Coronary artery (tissue), 2 donors: Measurements from ENCODE around the gene CFAP68.

ENCODE experiments used
- DNase-seq: peaks from one replicate; pipeline ENCODE4 v3.0.0-alpha.2; 2017; ENCODE audit warnings: low spot score
- H3K27ac ChIP-seq, 2 donors: fragments of 200-600 bp; sonication (generic); one replicate each; pipeline ENCODE4 v1.5.1; 2016 to 2019
- H3K4me3 ChIP-seq: fragments of 200-600 bp; sonication (generic); 2 replicates; pipeline ENCODE4 v1.5.1; 2016; ENCODE audit warnings: mild to moderate bottlenecking, moderate library complexity
- TF ChIP-seq, protein P1 (sequence below): fragments of 200-600 bp; sonication (generic); IDR thresholded peaks from one replicate; pipeline ENCODE4 v1.5.1; 2019; ENCODE audit warnings: antibody characterized with exemption

CFAP68 gene

DNA sequence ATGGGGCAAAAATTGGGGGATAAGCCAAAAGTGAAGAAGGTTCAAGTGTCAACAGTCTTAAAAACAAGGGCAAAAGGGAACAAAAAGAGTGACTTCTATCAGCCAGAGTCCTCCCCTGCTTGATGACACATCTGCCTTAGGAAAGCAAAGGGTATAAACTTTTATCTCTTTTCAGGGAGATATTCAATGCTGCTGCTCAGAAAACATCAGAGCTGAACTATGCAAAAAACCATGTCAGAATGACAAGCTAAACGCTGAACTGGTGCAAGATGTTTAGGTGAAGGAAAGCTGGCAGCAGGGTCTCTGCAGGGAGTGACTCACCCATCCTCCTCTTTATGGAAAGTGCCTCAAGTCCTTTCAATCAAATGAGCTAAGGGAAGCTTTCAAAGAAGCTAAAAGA lies 32.7 kb upstream of the CFAP68 start:
- peak overlapping the region in 1 of 2 donors; percentile 5 for H3K27ac ChIP-seq
- DNase-seq = no peak
- TF ChIP-seq, protein P1, sequence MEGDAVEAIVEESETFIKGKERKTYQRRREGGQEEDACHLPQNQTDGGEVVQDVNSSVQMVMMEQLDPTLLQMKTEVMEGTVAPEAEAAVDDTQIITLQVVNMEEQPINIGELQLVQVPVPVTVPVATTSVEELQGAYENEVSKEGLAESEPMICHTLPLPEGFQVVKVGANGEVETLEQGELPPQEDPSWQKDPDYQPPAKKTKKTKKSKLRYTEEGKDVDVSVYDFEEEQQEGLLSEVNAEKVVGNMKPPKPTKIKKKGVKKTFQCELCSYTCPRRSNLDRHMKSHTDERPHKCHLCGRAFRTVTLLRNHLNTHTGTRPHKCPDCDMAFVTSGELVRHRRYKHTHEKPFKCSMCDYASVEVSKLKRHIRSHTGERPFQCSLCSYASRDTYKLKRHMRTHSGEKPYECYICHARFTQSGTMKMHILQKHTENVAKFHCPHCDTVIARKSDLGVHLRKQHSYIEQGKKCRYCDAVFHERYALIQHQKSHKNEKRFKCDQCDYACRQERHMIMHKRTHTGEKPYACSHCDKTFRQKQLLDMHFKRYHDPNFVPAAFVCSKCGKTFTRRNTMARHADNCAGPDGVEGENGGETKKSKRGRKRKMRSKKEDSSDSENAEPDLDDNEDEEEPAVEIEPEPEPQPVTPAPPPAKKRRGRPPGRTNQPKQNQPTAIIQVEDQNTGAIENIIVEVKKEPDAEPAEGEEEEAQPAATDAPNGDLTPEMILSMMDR = no peak
- no peak overlapping the region for H3K4me3 ChIP-seq

DNA sequence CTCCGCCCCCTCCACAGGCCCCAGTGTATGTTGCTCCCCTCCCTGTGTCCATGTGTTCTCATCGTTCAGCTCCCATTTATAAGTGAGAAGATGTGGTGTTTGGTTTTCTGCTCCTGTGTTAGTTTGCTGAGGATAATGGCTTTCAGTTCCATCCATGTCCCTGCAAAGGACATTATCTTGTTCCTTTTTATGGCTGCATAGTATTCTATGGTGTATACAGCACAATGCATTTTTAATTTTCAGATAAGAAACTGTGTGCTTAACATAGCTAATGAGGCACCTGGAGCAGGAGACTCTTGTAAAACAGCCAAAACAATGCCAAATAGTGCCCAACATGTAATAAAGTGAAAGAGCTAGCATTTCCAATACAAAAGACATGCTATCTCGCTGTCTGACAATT lies 29.7 kb upstream of the CFAP68 start:
- no peak overlapping the region for H3K27ac ChIP-seq
- DNase-seq = no peak
- TF ChIP-seq, protein P1 = no peak
- H3K4me3 ChIP-seq = no peak overlapping the region

DNA sequence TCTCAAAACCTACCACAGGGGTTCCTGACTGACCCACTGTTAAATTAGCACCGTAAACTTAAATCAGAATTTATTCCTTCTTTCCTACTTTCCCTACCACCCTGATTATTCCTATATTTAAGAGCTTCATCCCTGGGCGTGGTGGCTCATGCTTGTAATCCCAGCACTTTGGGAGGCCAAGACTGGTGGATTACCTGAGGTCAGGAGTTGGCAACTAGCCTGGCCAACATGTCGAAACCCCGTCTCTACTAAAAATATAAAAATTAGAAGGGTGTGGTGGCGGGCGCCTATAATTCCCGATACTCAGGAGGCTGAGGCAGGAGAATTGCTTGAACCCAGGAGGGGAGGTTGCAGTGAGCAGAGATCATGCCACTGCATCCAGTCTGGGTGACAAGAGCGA lies 28.3 kb upstream of the CFAP68 start:
- H3K4me3 ChIP-seq = no peak overlapping the region
- TF ChIP-seq, protein P1 = no peak
- no peak for DNase-seq
- H3K27ac ChIP-seq = no peak overlapping the region

DNA sequence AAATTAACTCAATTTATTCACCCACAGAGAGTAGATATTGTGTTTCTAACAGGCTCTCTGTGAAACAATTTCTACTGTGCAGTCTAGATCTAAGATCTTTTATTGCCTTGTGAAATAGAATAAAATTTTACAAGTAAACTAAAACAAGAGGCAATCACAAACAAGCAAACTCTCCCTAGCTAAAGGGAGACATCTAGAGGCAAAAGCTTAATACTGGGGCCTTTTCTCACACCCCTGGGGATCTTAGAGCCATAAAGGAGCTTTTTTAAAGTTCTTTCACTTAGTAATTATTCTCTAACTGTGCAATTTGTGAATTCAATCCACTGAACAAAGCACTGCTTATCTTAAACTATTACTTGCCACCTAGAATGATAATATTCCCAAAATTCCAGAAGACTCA lies 27.7 kb upstream of the CFAP68 start:
- TF ChIP-seq, protein P1 = no peak
- Histone ChIP-seq H3K27ac (no peak overlapping the region), H3K4me3 (no peak overlapping the region)
- no peak for DNase-seq

DNA sequence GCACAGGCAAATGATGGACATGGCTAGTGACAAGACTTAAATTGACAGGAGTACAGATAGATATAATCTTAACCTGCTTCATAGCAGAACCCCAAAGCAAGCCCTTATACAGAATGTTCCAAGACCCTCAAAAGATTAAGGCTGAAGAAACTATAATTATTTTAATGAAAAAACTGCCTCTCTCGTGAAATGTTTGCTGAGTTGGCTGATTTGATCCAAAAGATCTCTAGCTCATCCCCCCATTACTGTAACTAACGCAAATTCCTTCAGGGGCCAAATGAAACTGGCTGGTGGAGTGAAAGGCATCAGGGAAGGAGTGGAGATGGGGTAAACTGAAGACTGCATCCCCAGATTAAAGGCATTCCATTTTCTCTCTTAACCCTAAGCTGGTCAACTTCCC lies 27.2 kb upstream of the CFAP68 start:
- TF ChIP-seq, protein P1 = no peak
- no peak overlapping the region for H3K4me3 ChIP-seq
- H3K27ac ChIP-seq = no peak overlapping the region
- no peak for DNase-seq

DNA sequence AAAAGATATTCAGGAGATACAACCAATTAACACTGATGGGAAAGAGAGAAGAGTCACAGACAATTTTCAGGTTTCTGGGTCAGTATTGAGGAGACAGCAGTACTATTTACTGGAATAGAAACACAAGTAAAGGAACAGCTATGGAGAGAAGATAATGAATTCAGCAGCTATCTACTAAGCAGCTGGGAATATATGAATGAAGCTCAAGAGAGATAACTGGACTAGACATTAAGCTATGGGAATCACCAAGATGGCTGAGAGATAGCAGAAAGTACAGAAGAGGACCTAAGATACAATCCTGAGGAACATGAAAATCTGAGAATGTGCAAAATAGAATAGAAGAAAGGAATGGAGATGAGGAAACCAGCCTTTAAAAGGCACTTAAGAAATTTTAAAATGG lies 23.8 kb upstream of the CFAP68 start:
- no peak for DNase-seq
- TF ChIP-seq, protein P1 = no peak
- Histone ChIP-seq H3K27ac (no peak overlapping the region), H3K4me3 (no peak overlapping the region)

DNA sequence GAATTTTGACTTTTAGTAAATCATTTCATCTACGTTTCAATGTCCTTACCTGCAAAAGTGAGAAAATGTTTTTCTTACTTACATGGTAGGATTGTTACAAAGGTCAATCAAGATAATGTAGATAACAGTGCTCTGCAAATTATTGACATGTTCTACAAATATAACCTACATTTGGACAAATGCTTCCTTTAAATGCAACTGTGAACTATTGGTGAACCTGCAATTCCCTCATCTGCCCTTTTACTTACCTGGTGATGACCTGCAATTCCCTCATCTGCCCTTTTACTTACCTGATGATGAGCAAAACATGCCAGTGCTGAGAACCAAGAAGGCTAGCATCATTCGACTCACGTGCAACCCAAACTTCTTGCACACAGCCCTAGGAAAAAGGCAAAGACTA lies 19.1 kb upstream of the CFAP68 start:
- TF ChIP-seq, protein P1 = no peak
- DNase-seq = no peak
- Histone ChIP-seq H3K4me3 (no peak overlapping the region), H3K27ac (no peak overlapping the region)
